Measurements from ENCODE around the gene AMZ1.
"Not testable (repeated sequence)": the region's sequence is repeated elsewhere in the genome, so short reads cannot be mapped to it uniquely, and the experiment has no call there.

AMZ1 gene

DNA sequence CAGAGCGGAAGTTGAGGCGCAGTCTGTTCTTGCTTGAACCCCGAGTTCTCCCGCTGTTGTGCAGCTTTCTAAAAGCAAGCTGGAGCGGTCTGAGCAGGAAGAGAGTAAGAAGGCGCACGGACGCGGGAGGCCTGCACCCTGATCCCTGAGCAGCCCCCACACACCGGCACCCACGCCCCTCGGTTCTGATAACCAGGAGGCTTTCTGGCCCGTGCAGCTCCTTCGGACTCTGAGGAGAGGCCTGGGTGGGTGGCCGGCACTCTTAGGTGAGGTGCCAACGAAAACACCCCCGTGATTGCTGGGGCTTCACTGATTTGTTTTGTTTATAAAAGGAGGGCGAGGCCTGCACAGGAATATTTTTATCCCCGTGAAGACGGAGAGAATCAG lies 28.9 kb downstream of the AMZ1 start:
- no peak for TF ChIP-seq JUND (IDR thresholded peaks at IDR 0.05; ENCODE audit: low read depth)
- in situ Hi-C loops (cut with HindIII; ENCODE audit: low pct_unique_long_range_greater_than_20kb, low sequenced_read_pairs), result no loop called here
- no peak for DNase-seq (ENCODE audit: low read depth in 1 of 2, low spot score in 1 of 2)

DNA sequence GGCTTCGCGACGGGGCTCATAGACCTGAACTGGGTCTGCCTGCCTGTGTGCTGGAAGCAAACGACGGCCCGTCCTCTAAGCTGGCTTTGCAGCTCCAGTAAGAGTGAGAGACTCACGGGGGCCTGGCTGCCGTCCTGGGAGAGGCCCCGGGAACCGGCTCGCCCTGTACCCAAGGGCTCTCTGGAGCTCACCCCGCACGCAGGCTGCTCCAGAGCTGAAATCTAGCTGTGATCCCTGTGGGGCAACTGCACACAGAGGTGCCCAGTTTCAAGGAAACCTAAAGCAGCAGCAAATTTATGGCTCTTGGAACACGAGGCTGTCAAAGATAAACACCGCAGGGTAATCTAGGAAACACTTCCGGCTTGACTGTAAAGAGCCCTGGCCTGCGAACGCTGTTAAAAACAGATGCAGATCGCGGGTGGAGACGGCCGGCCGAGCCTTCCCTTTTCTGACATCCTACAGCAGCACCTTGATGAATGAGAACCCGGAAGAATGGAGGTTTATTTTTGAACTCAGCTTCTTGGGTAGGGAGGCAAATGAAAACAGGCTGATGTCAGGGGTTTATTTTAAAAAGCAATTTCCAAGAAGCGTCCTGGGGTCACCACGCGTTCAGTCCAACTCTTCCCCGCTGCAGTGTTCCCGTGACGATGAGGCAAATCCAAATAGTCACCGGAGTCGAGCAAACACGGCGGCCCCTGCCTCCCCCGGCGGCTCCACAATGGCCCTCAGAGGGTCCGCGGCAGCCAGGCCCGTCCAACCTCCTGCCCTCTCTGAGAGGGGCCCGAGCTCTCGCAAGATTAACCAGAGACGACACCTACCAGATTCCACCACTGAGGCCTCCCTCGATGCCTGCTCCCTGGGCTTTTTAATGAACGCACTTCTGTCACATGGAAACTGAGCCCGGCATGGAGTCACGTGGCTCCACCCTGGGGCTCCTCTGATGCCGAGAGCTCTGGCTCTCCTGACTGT lies 29.6 kb downstream of the AMZ1 start:
- in situ Hi-C loops (cut with HindIII; ENCODE audit: low pct_unique_long_range_greater_than_20kb, low sequenced_read_pairs), result no loop called here
- no peak for TF ChIP-seq JUND (IDR thresholded peaks at IDR 0.05; ENCODE audit: low read depth)
- no peak for DNase-seq (ENCODE audit: low read depth in 1 of 2, low spot score in 1 of 2)

DNA sequence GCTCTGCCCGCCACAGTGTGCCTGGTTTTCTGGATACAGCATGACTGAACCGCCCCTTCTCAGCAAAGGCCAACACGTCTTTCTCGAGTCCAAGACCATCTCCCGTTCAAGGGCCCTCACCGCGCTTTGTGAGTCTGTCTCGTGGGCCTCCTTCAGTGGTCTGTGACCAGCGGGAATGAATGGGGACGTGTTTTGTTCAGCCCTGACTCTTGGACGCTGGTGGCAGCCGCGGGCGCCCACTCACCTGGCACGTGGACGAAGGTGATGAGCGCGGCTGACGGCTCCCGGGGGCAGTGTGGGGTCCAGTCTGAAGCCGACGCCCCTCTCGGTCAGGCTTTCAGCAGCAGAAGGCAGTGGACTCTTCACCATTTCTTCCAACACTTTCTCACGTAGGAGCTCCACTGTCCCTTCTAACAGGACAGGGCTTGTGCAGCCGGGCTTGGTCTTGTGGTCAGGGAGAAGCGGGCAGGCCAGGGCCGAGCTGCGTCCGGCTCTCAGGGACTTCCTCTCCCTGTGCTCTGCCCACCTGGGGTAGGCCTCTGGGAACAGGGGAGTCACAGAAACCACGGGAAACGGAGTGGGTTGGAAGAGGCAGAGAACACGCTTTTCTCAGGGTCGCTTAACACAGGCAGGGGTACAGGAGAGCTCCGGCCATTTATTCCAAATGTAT lies 30.4 kb downstream of the AMZ1 start:
- in situ Hi-C loops (cut with HindIII; ENCODE audit: low pct_unique_long_range_greater_than_20kb, low sequenced_read_pairs), result no loop called here
- TF ChIP-seq JUND (IDR thresholded peaks at IDR 0.05; ENCODE audit: low read depth), result no peak
- no peak for DNase-seq (ENCODE audit: low read depth in 1 of 2, low spot score in 1 of 2)

DNA sequence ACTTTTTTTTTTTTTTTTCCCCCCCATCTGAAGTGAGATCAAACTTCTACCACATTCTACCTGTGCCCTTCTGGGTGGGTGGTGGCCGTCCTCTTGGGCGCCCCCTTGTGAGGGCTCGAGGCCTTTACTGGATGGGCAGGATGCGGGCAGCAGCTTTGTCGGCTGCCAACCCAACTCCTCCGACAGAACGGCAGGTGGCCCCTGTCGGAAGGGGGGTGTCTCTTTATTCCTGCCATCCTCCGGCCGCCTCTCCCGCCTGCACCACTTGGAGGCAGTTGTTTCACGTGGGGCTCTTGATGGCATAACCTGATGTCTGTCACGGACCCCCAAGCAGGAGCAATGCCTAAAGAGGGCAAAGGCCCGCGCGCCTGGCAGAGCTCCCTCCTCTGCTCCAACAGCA lies 31.0 kb downstream of the AMZ1 start:
- in situ Hi-C loops (cut with HindIII; ENCODE audit: low pct_unique_long_range_greater_than_20kb, low sequenced_read_pairs), result no loop called here
- TF ChIP-seq JUND (IDR thresholded peaks at IDR 0.05; ENCODE audit: low read depth), result no peak
- DNase-seq (ENCODE audit: low read depth in 1 of 2, low spot score in 1 of 2), result peak; percentile 47 to 60

DNA sequence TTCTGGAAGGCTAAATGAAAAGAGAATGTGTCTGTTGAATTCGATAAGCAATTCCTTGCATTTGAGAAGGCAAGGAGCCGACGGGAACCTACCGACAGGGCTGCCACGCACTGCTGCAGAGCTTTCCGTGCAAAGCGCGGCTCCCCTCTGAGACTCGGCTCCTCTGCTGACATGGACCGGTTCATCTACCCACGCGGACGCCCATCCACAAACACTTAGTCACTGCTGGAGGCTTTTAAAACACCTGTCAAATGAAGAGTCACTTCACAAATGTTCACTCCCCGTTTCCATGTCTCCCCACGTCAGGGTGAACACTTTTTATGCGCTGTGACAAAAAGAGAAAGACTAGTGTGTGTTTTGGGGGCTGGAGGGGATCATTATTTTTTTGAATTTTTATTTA lies 32.0 kb downstream of the AMZ1 start:
- no peak for DNase-seq (ENCODE audit: low read depth in 1 of 2, low spot score in 1 of 2)
- no peak for TF ChIP-seq JUND (IDR thresholded peaks at IDR 0.05; ENCODE audit: low read depth)
- in situ Hi-C loops (cut with HindIII; ENCODE audit: low pct_unique_long_range_greater_than_20kb, low sequenced_read_pairs), result no loop called here

DNA sequence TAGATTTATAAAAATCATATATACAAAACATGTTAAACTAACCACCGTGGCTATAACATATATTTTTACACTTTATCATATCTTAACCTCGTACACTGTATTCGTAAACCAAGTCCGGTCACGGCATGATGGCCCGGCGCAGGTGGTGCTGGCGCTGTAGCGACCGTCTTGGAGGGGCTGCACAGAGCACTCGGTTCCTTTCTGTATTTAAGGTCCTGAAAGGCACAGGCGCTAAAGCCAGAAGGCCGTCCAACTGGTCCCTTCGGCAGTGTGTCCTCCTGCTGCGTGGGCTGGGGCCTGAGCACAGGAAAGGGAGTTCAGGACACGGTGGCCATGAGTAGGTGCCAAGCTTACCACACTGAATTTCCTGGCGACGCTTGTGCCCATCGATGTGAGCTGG lies 33.8 kb downstream of the AMZ1 start:
- in situ Hi-C loops (cut with HindIII; ENCODE audit: low pct_unique_long_range_greater_than_20kb, low sequenced_read_pairs), result no loop called here
- DNase-seq (ENCODE audit: low read depth in 1 of 2, low spot score in 1 of 2), result no peak
- TF ChIP-seq JUND (IDR thresholded peaks at IDR 0.05; ENCODE audit: low read depth), result no peak

DNA sequence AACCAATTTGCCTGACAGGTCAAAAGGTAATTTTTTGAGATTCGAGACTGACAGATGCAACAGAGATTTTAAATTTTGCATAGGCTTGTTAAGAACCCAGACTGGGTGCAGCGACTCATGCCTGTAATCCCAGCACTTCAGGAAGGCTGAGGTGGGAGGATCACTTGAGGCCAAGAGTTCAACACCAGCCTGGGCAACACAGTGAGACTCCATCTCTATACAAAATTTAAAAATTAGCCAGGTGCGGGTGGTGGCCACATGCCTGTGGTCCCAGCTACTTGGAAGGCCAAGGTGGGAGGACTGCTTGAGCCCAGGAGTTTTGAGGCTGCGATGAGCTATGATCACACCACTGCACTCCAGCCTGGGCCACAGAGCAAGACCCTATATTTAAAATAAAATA lies 34.6 kb downstream of the AMZ1 start:
- TF ChIP-seq JUND (IDR thresholded peaks at IDR 0.05; ENCODE audit: low read depth), result no peak
- DNase-seq (ENCODE audit: low read depth in 1 of 2, low spot score in 1 of 2), result no peak
- in situ Hi-C loops (cut with HindIII; ENCODE audit: low pct_unique_long_range_greater_than_20kb, low sequenced_read_pairs), result no loop called here

DNA sequence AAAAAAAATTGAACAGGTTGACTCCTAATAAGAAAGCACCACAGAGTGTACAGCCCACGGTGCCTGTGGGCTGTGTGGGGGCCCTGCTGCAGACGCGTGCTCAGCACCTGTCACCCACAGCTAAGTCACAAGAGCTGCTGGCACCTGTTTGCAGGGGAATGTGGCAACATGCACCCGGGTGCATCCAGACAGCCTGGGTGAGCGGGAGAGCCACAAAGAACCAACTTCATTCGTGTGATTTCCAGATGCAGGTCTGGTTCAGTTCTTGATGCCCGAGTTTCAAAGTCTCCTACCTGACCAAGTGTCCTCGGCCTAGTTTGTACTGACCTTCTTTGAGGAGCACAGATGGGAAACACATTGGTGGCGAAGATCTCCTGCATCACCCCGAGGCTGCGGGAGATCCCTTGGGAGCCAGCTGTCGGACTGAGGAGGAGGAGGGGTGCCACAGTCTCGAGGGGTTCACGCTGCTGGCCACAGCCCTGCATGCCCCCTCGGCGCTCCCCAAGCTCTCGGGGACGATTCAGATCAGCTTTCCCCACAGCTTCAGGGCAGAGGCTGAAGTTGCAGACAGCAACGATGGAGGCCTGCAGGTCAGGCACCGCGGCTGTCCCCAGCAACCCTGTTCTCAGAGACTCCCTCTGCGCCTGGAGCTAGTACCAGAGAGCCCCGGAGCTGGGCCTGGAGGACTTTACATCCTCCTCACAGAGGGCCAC lies 35.3 kb downstream of the AMZ1 start:
- in situ Hi-C loops (cut with HindIII; ENCODE audit: low pct_unique_long_range_greater_than_20kb, low sequenced_read_pairs), result no loop called here
- DNase-seq (ENCODE audit: low read depth in 1 of 2, low spot score in 1 of 2), result no peak
- TF ChIP-seq JUND (IDR thresholded peaks at IDR 0.05; ENCODE audit: low read depth), result no peak

DNA sequence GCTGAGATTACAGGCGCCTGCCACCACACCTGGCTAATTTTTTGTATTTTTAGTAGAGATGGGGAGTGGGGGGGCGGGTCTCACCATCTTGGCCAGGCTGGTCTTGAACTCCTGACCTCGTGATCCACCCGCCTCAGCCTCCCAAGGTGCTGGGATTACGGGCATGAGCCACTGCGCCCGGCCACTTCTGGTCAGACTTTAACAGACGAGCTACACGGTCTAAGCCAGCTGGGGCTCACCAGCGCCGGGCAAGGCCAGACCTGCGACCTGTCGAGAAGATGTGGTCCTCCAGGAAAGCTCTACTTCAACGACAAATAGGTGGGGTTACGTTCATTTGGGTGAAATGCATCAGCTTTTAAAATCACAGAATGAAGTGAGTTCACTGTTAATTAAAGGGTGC lies 36.0 kb downstream of the AMZ1 start:
- in situ Hi-C loops (cut with HindIII; ENCODE audit: low pct_unique_long_range_greater_than_20kb, low sequenced_read_pairs); DNase-seq (ENCODE audit: low read depth in 1 of 2, low spot score in 1 of 2): not testable (repeated sequence)

DNA sequence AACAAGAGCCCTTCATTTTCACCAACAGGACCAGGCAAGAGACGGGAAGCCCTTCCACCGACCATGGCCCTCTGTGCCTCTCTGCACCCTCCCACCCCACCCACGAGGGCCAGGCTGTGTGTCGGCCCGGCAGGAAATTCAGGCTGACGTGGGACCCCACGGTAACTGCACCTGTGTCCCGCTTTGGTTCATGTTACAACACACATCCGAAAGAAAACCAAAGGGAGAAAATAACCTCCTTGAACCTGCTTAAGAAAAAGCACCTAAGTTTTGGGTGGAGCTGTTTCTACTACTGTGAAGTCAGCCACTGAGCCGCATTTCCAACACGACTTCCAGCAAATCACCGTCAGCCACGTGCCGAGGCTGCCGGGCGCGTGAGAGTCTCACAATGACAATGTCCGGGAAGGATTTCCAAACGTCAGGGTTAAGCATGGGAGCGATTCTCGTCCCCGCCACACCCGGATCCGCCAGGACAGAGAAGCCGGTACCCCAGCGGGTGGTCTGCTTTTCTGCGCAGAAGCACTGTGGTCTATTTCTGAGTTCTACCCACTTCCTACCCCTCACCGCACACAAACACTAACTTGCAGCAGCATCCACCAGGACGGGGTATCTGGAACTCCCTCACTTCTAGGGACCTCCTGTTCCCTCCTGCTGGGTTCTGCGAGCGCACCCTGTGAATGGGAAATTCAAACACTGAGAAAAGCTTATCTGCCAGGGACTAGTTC lies 36.6 kb downstream of the AMZ1 start:
- DNase-seq (ENCODE audit: low read depth in 1 of 2, low spot score in 1 of 2), result no peak
- in situ Hi-C loops (cut with HindIII; ENCODE audit: low pct_unique_long_range_greater_than_20kb, low sequenced_read_pairs), result no loop called here
- no peak for TF ChIP-seq JUND (IDR thresholded peaks at IDR 0.05; ENCODE audit: low read depth)

DNA sequence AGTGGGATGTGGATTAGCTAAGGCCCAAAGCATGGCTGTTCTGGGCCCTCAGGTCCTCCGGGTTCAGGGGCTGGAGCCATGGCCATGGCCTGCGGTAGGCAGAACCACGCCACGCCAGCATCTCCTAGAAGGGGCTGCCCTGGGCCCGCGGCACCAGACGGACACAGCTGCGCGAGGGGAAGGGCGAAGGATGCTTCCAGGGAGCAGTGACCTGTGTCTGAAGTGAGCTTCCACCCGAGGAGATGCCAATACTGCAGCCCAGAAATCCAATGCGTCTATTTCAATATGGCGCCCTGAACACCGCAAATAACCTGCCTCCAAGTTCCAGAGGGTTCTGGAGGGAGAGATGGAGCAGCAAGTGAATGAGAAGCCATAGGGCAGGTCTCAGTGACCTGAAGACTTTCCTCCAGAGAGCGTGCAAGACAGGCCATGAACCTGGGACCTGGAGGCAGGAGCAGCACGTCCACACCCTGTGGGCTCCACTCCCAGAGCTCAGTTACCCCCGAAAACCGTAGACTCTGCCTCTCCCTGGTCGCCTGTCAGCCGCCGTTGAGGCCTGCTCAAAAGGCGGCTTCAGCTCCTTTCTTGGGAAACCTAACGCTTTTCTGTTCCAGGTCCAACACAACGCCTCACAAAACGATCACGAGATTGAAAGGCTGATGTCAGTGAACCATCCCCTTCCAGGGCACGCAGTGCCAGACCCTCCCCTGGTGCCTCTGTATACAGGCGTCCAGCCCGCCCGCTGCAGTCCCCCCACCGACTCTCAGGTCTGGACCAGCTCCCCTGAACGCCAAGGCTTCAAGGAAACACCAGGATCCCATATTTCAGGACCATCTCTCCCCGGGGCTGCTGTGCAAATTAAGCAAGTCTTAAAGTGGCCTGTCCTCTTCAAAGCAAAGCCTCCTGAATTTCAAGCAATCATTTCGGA lies 37.4 kb downstream of the AMZ1 start:
- in situ Hi-C loops (cut with HindIII; ENCODE audit: low pct_unique_long_range_greater_than_20kb, low sequenced_read_pairs), result no loop called here
- no peak for DNase-seq (ENCODE audit: low read depth in 1 of 2, low spot score in 1 of 2)
- no peak for TF ChIP-seq JUND (IDR thresholded peaks at IDR 0.05; ENCODE audit: low read depth)

All from T47D (cell line).